GM12891 (cell line): ENCODE measurements around the gene CHCHD6.

Experiments used
- PAX5 ChIP-seq: IDR thresholded peaks from 2 replicates; pipeline ENCODE4 v1.6.1; 2011; ENCODE audit warnings: low read length, moderate library complexity, mild to moderate bottlenecking; ENCODE audit not compliant: insufficient read depth, severe bottlenecking
- POLR2A ChIP-seq: IDR thresholded peaks from 2 replicates; pipeline ENCODE4 v1.6.1; 2011; ENCODE audit warnings: low read depth, low read length, control low read depth
- POLR2AphosphoS5 ChIP-seq: IDR thresholded peaks from 2 replicates; pipeline ENCODE4 v1.6.1; 2011; ENCODE audit warnings: low read depth, low read length, control low read depth
- POU2F2 ChIP-seq: IDR thresholded peaks from 2 replicates; pipeline ENCODE4 v1.6.1; 2011; ENCODE audit warnings: low read depth, mild to moderate bottlenecking, control low read depth, low read length, moderate library complexity
- SPI1 ChIP-seq: IDR thresholded peaks from 2 replicates; pipeline ENCODE4 v1.6.1; 2011; ENCODE audit warnings: low read depth, low read length, control low read depth
- TAF1 ChIP-seq: IDR thresholded peaks from 2 replicates; pipeline ENCODE4 v1.6.1; 2011; ENCODE audit warnings: low read depth, low read length, control low read depth

GRCh38 chr3:126706631-126707030 is 2.6 kb downstream of the CHCHD6 start:
- TF ChIP-seq POLR2A: no peak
- no peak for TF ChIP-seq TAF1
- no peak for TF ChIP-seq SPI1
- no peak for TF ChIP-seq POLR2AphosphoS5
- TF ChIP-seq PAX5: no peak
- TF ChIP-seq POU2F2: no peak
